NOMO-1 treated with dmso at 0.1 percent for 144 hours (cell line): ENCODE data around the gene HERC2.
"Not testable (repeated sequence)": the region's sequence is repeated elsewhere in the genome, so short reads cannot be mapped to it uniquely, and the experiment has no call there.

Source experiments
- DNase-seq: peaks from one replicate; lab custom pipeline; 2025; ENCODE audit not compliant: unreplicated experiment; lab: John Stamatoyannopoulos, UW

HERC2 gene

DNA sequence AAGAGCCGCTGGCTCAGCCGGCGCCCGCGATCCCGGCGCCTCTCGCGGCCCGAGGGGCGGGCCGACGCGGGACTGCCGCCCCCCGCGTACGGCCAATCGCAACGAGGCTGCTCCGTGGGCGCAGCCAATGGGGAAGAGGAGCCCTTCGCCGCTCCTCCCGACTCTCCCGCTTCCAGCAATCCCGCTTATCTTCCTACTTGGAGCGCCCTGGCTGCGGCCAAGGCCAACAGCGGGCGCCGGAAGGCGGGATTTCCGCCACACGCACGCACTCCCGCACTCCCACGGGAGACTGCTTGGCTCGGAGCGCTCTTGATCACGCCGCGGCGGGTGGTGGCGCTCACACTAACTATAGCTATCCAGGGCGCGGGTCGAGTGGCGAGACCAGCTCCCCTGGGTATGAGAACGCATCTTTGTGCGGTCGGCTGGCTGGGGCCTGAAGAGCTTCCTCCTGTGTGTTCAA lies at the start of gene HERC2:
Gene HERC2, minus strand, starts transcription at position 51 of the 460 bp plus-strand sequence. CDS start 746 bp downstream, outside the sequence.
- DNase-seq, result not testable (repeated sequence)

DNA sequence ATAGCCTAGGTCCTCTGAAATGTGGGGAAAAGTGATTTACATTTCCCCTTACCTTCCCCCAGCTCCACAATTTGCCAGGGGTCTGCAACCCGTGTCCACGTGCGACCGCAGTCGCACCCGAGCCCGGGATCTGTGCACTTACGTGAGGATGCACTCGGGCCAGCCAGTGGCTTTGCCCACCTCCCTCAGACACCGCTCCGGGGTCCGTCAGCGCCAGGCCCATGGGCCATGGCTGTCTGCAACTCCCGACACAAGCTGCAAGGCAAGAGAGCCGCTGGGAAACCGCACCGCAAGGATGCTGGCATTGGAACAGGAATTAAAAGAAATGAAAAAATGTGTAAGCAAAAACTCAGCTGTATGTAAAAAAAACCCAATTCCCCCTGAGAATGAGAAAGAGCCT lies 43.5 kb upstream of the HERC2 start:
- not testable (repeated sequence) for DNase-seq

DNA sequence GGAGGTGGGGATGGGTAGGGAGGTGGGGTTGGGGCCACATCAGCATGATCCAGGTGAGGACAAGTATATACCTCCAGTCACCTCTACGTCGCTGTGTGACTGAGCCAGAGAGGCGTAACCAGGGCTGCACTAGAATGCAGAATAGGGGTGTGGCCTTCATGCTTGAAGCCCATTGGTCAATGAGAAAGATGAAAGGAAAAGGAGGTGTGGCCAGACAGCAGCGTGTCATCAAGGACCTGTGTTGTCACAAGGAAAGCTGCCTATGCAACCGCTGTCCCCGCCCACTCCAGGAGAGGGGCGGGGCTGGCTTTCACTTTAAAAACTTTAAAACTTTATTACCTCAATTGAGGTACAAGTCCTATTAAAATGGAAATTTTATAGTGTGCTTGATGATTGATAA lies 36.0 kb upstream of the HERC2 start, which contains the start of gene GOLGA6L24:
Gene GOLGA6L24, minus strand, starts transcription at position 101 of the 400 bp plus-strand sequence. Its CDS starts 61 bp downstream, at position 40.
- DNase-seq, result not testable (repeated sequence)

GRCh38 chr15:28321358-28322078 lies 461 bp downstream of the HERC2 start:
- DNase-seq, result not testable (repeated sequence)

DNA sequence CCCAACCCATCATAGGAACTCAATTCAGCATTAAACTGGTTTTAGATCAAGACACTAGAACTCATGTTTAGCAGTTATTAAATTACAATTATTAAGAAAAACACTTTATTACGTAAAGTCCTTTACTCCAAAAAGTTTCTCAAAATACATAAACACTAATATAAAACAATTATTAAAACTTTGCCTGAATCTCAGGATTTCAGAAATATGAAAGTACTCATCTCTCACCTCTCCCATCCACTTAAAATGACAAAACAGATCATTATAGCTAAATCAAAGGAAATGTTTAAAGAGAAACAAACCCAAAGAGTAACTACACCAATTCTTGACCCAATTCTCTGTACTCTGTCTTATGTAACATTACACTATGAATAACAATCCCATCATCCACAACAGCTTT lies 2.3 kb downstream of the HERC2 start:
- DNase-seq, result not testable (repeated sequence)

- not testable (repeated sequence) for DNase-seq
Measured at GRCh38 chr15:28318828-28319227, 3.2 kb downstream of the HERC2 start.

DNA sequence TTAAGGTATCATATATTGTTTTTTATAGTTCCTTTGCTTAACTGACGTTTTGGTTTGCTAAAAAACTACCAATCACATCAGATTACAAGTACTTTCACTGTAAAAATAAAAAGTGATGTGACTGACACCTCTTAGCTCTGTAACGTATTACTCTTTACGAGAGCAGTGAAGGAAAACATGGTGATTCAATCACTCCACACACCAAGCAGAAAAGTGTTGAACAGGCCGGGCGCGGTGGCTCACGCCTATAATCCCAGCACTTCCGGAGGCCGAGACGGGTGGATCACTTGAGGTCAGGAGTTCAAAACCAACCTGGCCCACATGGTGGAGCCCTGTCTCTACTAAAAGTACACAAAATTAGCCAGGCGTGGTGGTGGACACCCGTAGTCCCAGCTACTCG lies 3.9 kb downstream of the HERC2 start:
- DNase-seq, result not testable (repeated sequence)

GRCh38 chr15:28316958-28317357 lies 5.0 kb downstream of the HERC2 start:
- DNase-seq, result not testable (repeated sequence)

- DNase-seq, result not testable (repeated sequence)
Measured at GRCh38 chr15:28310454-28310853, 11.5 kb downstream of the HERC2 start.

- not testable (repeated sequence) for DNase-seq
Measured at GRCh38 chr15:28308718-28309117, 13.3 kb downstream of the HERC2 start.

- DNase-seq, result not testable (repeated sequence)
Measured at GRCh38 chr15:28305700-28306099, 16.3 kb downstream of the HERC2 start.

DNA sequence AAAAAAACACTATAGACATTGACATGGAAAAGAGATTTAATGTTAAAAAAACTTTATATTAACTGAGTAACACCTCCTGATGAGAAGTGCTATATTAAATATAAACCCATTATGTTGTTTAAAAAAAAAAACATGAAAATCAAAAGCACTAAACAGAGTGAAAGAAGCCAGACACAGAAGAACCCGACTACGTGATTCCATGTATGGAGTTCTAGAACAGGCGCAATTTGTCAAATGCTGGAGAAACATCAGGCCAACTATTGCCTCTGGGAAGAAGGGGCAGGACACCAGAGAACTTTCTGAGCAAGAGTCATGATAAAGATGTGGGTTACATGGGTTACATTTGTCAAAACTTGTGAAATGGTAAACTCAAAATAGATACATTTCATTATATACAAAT lies 24.5 kb downstream of the HERC2 start:
- DNase-seq, result not testable (repeated sequence)

- not testable (repeated sequence) for DNase-seq
Measured at GRCh38 chr15:28296814-28297213, 25.2 kb downstream of the HERC2 start.

GRCh38 chr15:28295009-28295563 lies 26.9 kb downstream of the HERC2 start:
- DNase-seq, result not testable (repeated sequence)

DNA sequence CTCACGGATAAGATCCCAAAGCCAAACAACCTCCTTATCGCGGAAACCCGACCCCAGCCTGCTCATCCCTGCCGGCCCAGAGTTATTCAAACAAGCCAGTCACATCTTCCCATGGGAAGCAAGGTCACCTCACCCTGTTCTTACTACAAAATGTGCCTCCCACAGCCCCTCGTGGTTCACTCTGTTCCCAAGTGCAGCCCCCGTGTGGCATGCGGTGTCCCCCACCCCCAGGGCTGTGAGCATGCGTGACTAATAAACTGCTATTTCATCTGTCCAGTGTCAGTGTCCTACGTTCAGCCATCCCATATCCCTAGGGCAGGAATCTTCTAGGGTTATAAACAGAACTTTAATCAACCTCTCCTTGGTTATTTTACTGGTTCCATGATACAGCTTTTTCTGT lies 27.4 kb downstream of the HERC2 start:
- DNase-seq, result not testable (repeated sequence)

GRCh38 chr15:28289694-28290463 lies 32.1 kb downstream of the HERC2 start:
- DNase-seq, result no peak

DNA sequence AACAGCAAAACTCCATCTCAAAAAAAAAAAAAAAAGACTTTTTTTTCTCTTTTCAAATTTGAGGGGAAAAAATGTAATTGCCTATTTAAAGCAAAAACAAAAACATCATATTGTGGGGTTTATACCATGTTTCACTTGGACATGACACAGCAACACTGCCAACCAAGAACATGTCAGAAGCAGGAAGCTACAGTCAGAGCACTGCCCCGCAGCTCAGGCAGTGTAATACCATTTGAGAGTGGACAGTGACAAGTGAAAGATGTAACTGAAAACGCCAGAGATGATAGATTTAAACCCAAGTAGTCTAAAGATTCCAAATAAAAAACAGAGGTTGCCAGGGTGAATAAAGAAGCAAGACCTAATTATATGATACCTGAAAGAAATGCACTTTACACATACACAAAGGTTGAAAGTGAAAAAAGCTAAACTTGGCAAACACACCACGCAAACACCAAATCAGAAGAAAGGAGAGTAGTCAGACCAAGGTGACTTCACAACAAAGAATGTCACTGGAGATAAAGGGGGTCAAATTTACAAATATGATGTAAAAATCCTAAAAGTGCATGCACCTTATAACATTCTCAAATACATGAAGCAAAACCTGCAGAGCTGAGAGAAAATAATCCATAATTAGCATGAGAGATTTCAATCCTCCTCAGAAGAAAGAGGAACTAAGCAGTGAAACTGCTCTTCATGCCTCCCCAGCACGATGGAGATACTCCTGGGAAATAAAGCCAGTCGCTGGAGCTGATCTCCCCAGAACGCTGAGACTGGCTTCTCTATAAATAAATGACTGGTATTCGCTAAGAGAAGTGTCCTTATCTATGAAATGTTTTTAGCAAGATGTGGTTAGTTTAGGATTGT lies 32.9 kb downstream of the HERC2 start:
- not testable (repeated sequence) for DNase-seq

- not testable (repeated sequence) for DNase-seq
Measured at GRCh38 chr15:28286659-28287058, 35.3 kb downstream of the HERC2 start.

GRCh38 chr15:28286031-28286430 lies 35.9 kb downstream of the HERC2 start:
- no peak for DNase-seq

GRCh38 chr15:28281876-28282275 lies 40.1 kb downstream of the HERC2 start:
- DNase-seq, result no peak

GRCh38 chr15:28274635-28275034 lies 47.3 kb downstream of the HERC2 start:
- DNase-seq, result no peak
